A549 (cell line): Measurements from ENCODE around the gene ANAPC15. TPM values are rescaled to one million over a fixed set of nuclear protein-coding genes. Genes with fewer than 3 reads are reported as not detected.

Experiments
- ATAC-seq, 2 experiments: fragments of 200-7000 bp in 1 of 2; fragments of >200 bp in 1 of 2; cut with Nextera tagmentation in 1 of 2; cut with Tn5 transposase in 1 of 2; 3 replicates each; pipeline versions ENCODE4 v1.8.0 to v1.9.1; 2018 to 2020; ENCODE audit warnings: mild to moderate bottlenecking in 1 of 2, moderate library complexity in 1 of 2
- CTCF ChIA-PET: fragments of 300-600 bp; sonication (Branson Sonifier 250); formaldehyde crosslinking; extraction: SDS; loops from one replicate; lab custom pipeline; 2021; ENCODE audit warnings: antibody characterized with exemption, inconsistent platforms; lab: Yijun Ruan, JAX
- POLR2A ChIA-PET: fragments of 350-600 bp; formaldehyde crosslinking; extraction: SDS; loops from one replicate; lab custom pipeline; 2021; ENCODE audit warnings: antibody characterized with exemption, inconsistent platforms; lab: Yijun Ruan, JAX
- DNase-seq, 2 experiments: peaks; one replicate each; pipeline versions ENCODE4 v3.0.0 to v3.0.0-alpha.2; 2011 to 2016; ENCODE audit warnings: low read depth in 1 of 2, low spot score in 1 of 2
- FAIRE-seq: peaks from 2 replicates; lab custom pipeline; 2011; peaks lifted over from hg19 to GRCh38; lab: Jason Lieb, UNC
- H3K27ac ChIP-seq, 2 experiments: fragments of >200 bp; sonication (Bioruptor Twin); formaldehyde crosslinking; 3 replicates each; pipeline ENCODE4 v1.5.1; 2016 to 2017
- H3K4me1 ChIP-seq: fragments of >200 bp; sonication (Bioruptor Twin); formaldehyde crosslinking; 3 replicates; pipeline ENCODE4 v1.6.1; 2016
- H3K4me2 ChIP-seq: fragments of >200 bp; sonication (Bioruptor Twin); formaldehyde crosslinking; 3 replicates; pipeline ENCODE4 v1.6.1; 2016
- H3K4me3 ChIP-seq: fragments of >200 bp; sonication (Bioruptor Twin); formaldehyde crosslinking; 3 replicates; pipeline ENCODE4 v1.5.1; 2016
- H3K9me3 ChIP-seq: fragments of >200 bp; sonication (Bioruptor Twin); formaldehyde crosslinking; 3 replicates; pipeline ENCODE4 v1.6.1; 2016
- CBX2 ChIP-seq: fragments of 200-600 bp; sonication (generic); IDR thresholded peaks from 2 replicates; pipeline ENCODE4 v1.6.1; 2016; ENCODE audit warnings: low read depth, mild to moderate bottlenecking, borderline replicate concordance
- CEBPB ChIP-seq, 2 experiments: fragments of >200 bp in 1 of 2; sonication (Bioruptor Twin) in 1 of 2; formaldehyde crosslinking in 1 of 2; IDR thresholded peaks; 2 replicates each; pipeline ENCODE4 v1.6.1; 2012 to 2016
- FOSL2 ChIP-seq, 2 experiments: fragments of 450-650 bp in 1 of 2; fragments of >200 bp in 1 of 2; sonication (Bioruptor Twin) in 1 of 2; formaldehyde crosslinking; IDR thresholded peaks; 2 replicates each; pipeline versions ENCODE4 v1.5.0 to v1.6.1; 2016 to 2020; ENCODE audit warnings: mild to moderate bottlenecking in 1 of 2, moderate library complexity in 1 of 2
- GATA3 ChIP-seq: IDR thresholded peaks from 2 replicates; pipeline ENCODE4 v1.6.1; 2012; ENCODE audit warnings: borderline replicate concordance
- JUNB ChIP-seq: fragments of >200 bp; sonication (Bioruptor Twin); formaldehyde crosslinking; IDR thresholded peaks from 2 replicates; pipeline ENCODE4 v1.6.1; 2016
- MAFK ChIP-seq: fragments of 450-650 bp; IDR thresholded peaks from 2 replicates; pipeline ENCODE4 v1.6.1; 2014; ENCODE audit not compliant: partially characterized antibody
- MAZ ChIP-seq: fragments of 150-350 bp; IDR thresholded peaks from 2 replicates; pipeline ENCODE4 v1.6.1; 2014; ENCODE audit warnings: antibody characterized with exemption, low read depth, low read length, borderline replicate concordance
- MYC ChIP-seq: IDR thresholded peaks from 2 replicates; pipeline ENCODE4 v1.6.1; 2012; ENCODE audit warnings: mild to moderate bottlenecking, inconsistent platforms, low read length, improper control_type of control experiment, borderline replicate concordance
- NFE2L2 ChIP-seq: fragments of 150-350 bp; conservative IDR thresholded peaks from 2 replicates; pipeline ENCODE4 v1.6.1; 2014; ENCODE audit warnings: low read length
- NPAS2 ChIP-seq: fragments of 250-450 bp; sonication (Bioruptor Pico); IDR thresholded peaks from 2 replicates; pipeline ENCODE4 v1.8.0; 2022; ENCODE audit warnings: mild to moderate bottlenecking, moderate library complexity, borderline replicate concordance
- RAD21 ChIP-seq, 2 experiments: fragments of >200 bp in 1 of 2; sonication (Bioruptor Twin) in 1 of 2; formaldehyde crosslinking in 1 of 2; IDR thresholded peaks in 1 of 2; conservative IDR thresholded peaks in 1 of 2; 2 replicates in 1 of 2; 3 replicates in 1 of 2; pipeline ENCODE4 v1.6.1; 2012 to 2018; ENCODE audit warnings: inconsistent platforms in 1 of 2
- RCOR1 ChIP-seq: fragments of 150-350 bp; IDR thresholded peaks from 2 replicates; pipeline ENCODE4 v1.6.1; 2014; ENCODE audit warnings: antibody characterized with exemption, low read length, low read depth
- RFX5 ChIP-seq: fragments of 450-650 bp; IDR thresholded peaks from 2 replicates; pipeline ENCODE4 v1.7.1; 2014; ENCODE audit warnings: antibody characterized with exemption, mild to moderate bottlenecking, moderate library complexity
- SMC3 ChIP-seq: fragments of >200 bp; sonication (Bioruptor Twin); formaldehyde crosslinking; IDR thresholded peaks from 3 replicates; pipeline ENCODE4 v1.6.1; 2018; ENCODE audit warnings: inconsistent platforms
- USF2 ChIP-seq: fragments of 450-650 bp; IDR thresholded peaks from 2 replicates; pipeline ENCODE4 v1.6.1; 2014; ENCODE audit warnings: antibody characterized with exemption
- ZFP36 ChIP-seq: fragments of 450-650 bp; IDR thresholded peaks from 2 replicates; pipeline ENCODE4 v1.6.1; 2014; ENCODE audit warnings: borderline replicate concordance; ENCODE audit not compliant: partially characterized antibody
- ZNF302 ChIP-seq: fragments of 250-450 bp; sonication (Bioruptor Pico); IDR thresholded peaks from 2 replicates; pipeline ENCODE4 v1.9.0; 2021; ENCODE audit warnings: inconsistent platforms, mild to moderate bottlenecking, moderate library complexity
- WGBS: methylation state at CpG from one replicate; pipeline ENCODE4 v1.1.6; 2017; ENCODE audit errors: missing lambda C conversion rate; 5-methylcytosine and 5-hydroxymethylcytosine counted together
- polyA plus RNA-seq, 4 experiments: library from polyadenylated mRNA; depleted of rRNA in 3 of 4; stranded (reverse); fragments of >200 nt; fragmentation: RNase III in 1 of 4; extraction: RNeasy Plus Mini Kit Qiagen cat#74134 plus additional on column Dnase treatment in 1 of 4; gene quantifications; 2 replicates in 3 of 4; 3 replicates in 1 of 4; pipeline ENCODE4 v1.2.3, GENCODE V29; 2011 to 2017
- TF ChIP-seq, protein P1 (sequence below): IDR thresholded peaks from 2 replicates; pipeline ENCODE4 v1.6.1; 2012
- TF ChIP-seq, protein P2 (sequence below): fragments of >200 bp; sonication (Bioruptor Twin); formaldehyde crosslinking; IDR thresholded peaks from 3 replicates; pipeline ENCODE4 v1.6.1; 2016
- TF ChIP-seq, protein P3 (sequence below): IDR thresholded peaks from 2 replicates; pipeline ENCODE4 v1.6.1; 2012

The ANAPC15 gene
- polyA plus RNA-seq, 2 of the 4 experiments (the other 2 are of a cell fraction), result 88.2 to 96.2 TPM

GRCh38 chr11:72091292-72091691 is 21.2 kb downstream of the ANAPC15 start (continued):
- TF ChIP-seq, protein P1, sequence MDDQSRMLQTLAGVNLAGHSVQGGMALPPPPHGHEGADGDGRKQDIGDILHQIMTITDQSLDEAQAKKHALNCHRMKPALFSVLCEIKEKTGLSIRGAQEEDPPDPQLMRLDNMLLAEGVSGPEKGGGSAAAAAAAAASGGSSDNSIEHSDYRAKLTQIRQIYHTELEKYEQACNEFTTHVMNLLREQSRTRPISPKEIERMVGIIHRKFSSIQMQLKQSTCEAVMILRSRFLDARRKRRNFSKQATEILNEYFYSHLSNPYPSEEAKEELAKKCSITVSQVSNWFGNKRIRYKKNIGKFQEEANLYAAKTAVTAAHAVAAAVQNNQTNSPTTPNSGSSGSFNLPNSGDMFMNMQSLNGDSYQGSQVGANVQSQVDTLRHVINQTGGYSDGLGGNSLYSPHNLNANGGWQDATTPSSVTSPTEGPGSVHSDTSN, result no peak
- TF ChIP-seq NFE2L2 (no peak), CBX2 (no peak), ZFP36 (no peak)

- 89% methylated on average over 4 of the region's 4 CpGs for WGBS
- FAIRE-seq (no peak), ATAC-seq (no peak), DNase-seq (no peak)
- Histone ChIP-seq H3K4me1 (peaks cover 6% of the 10 kb centered on the region), H3K9me3 (no peaks in the 10 kb centered on the region), H3K4me2 (no peak overlapping the region), H3K27ac (no peak overlapping the region), H3K4me3 (no peak overlapping the region)
- CTCF ChIA-PET, result interaction anchor here (1.8 to 5.4 kb wide), 2 partner anchors 10 to 63 kb away, joined by 4 to 52 read pairs; no protein-coding TSS in a partner anchor
- TF ChIP-seq MAFK, result no peak
- TF ChIP-seq, protein P2, sequence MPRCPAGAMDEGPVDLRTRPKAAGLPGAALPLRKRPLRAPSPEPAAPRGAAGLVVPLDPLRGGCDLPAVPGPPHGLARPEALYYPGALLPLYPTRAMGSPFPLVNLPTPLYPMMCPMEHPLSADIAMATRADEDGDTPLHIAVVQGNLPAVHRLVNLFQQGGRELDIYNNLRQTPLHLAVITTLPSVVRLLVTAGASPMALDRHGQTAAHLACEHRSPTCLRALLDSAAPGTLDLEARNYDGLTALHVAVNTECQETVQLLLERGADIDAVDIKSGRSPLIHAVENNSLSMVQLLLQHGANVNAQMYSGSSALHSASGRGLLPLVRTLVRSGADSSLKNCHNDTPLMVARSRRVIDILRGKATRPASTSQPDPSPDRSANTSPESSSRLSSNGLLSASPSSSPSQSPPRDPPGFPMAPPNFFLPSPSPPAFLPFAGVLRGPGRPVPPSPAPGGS, result no peak
- TF ChIP-seq, all 56 proteins: peak for 0
- POLR2A ChIA-PET, result no interaction called here
Observed at GRCh38 chr11:72088076-72088808, 24.3 kb downstream of the ANAPC15 start.

DNA sequence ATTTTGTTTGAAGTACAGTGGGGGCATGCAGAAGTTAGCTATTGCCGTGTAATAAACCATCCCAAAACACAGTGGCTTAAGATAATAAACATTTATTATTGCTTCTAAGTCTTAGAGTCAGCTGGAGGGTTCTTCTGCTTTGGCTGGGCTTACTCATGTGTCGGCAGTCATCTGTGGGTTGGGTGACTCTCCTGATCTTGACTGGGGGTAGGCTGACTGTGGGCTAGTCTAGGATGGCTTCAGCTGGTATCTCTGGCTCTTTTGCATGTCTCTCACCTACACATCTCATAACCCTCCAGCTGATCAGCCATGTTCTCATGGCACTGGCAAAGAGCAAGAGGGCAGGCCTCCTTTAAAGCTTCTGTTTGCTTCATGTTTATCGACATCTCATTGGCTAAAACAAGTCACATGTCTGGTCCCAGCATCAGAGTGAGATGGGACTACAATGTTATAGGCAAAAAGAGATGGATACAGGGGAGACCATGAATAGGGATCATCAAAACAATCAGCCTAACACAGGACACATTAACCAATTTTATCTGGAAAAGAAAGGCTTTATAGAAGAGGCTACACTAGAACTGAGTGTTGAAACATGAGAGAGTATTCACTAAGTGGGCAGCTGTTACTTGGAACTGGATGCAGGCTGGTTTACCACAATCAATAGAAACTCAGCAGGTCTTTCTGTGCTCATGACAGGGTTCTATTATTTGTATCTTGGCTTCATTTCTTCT is 26.7 kb downstream of the ANAPC15 start:
- TF ChIP-seq FOSL2 (IDR thresholded peaks at IDR 0.05), result no peak
- TF ChIP-seq FOSL2 (CRISPR knock-in tag; IDR thresholded peaks at IDR 0.05), result no peak
- TF ChIP-seq MYC, result no peak
- TF ChIP-seq, protein P3, sequence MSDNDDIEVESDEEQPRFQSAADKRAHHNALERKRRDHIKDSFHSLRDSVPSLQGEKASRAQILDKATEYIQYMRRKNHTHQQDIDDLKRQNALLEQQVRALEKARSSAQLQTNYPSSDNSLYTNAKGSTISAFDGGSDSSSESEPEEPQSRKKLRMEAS, result no peak
- TF ChIP-seq JUNB, result no peak
- no peak for TF ChIP-seq RFX5
- TF ChIP-seq RCOR1, result no peak
- no peak for TF ChIP-seq NFE2L2
- 0 out of 2 replicates have a peak, but pooled peaks have one; percentile 28 for TF ChIP-seq USF2
- no peak for TF ChIP-seq NPAS2 (CRISPR knock-in tag)
- WGBS, result 85% methylated on average over 3 of the region's 3 CpGs
- no peaks in the 10 kb centered on the region for H3K9me3 ChIP-seq
- DNase-seq, result no peak
- H3K27ac ChIP-seq, result no peak overlapping the region
- H3K4me1 ChIP-seq, result peaks cover 9% of the 10 kb centered on the region; the same call in 2 of the 3 replicates
- no peak overlapping the region for H3K4me2 ChIP-seq
- ChIA-PET POLR2A (no interaction called here), CTCF (interaction anchor here (0.8 to 5.4 kb wide), 17 partner anchors 10 to 348 kb away, joined by 3 to 52 read pairs (median 4); partner anchors contain the start of gene LAMTOR1)
- ATAC-seq, result no peak
- H3K4me3 ChIP-seq, result no peak overlapping the region
- no peak for FAIRE-seq

- WGBS, result 96% methylated on average over 1 of the region's 1 CpG
- TF ChIP-seq SMC3 (no peak), GATA3 (no peak), CEBPB (IDR thresholded peaks at IDR 0.05) (no peak), MAZ (no peak), RAD21 (conservative IDR thresholded peaks at IDR 0.05 in 1 of 2, IDR thresholded peaks at IDR 0.05 in 1 of 2) (no peak), ZNF302 (CRISPR knock-in tag) (no peak)
- TF ChIP-seq, protein P3, result no peak
- Histone ChIP-seq H3K4me3 (no peak overlapping the region), H3K27ac (no peak overlapping the region), H3K9me3 (no peaks in the 10 kb centered on the region), H3K4me1 (peaks cover 9% of the 10 kb centered on the region; the same call in 2 of the 3 replicates), H3K4me2 (no peak overlapping the region)
- ChIA-PET CTCF (interaction anchor here (0.8 to 5.4 kb wide), 12 partner anchors 8 to 349 kb away, joined by 3 to 52 read pairs (median 4); no protein-coding TSS in a partner anchor), POLR2A (interaction anchor here (0.7 kb wide), 1 partner anchor 60 kb away, joined by 11 read pairs; no protein-coding TSS in a partner anchor)
- FAIRE-seq, result no peak
- no peak for DNase-seq
- no peak for ATAC-seq
Observed at GRCh38 chr11:72084965-72085364, 27.5 kb downstream of the ANAPC15 start.
